ENCODE measurements around the gene KAZN.

- no peak for TF ChIP-seq CTCF (IDR thresholded peaks at IDR 0.05; ENCODE audit: poor library complexity)
- TF ChIP-seq EZH2 (IDR thresholded peaks at IDR 0.05; ENCODE audit: borderline replicate concordance): no peak
- no peak for TF ChIP-seq EZH2phosphoT487 (IDR thresholded peaks at IDR 0.05; ENCODE audit: low read depth, severe bottlenecking, unreplicated experiment)
These were observed 140.8 kb downstream of the KAZN start for GRCh38 chr1:14739082-14739832.
